Suprapubic skin (tissue), 4 donors: ENCODE results near the gene FAM111A. TPM values are rescaled to one million over a fixed set of nuclear protein-coding genes. Genes with fewer than 3 reads are reported as not detected.
"Not testable (repeated sequence)": the region's sequence is repeated elsewhere in the genome, so short reads cannot be mapped to it uniquely, and the experiment has no call there.

Experiments
- DNase-seq, 2 donors: peaks; one replicate each; pipeline ENCODE4 v3.0.0-alpha.2; 2019; ENCODE audit warnings: low spot score in 2 of 2
- H3K27ac ChIP-seq: fragments of 200-600 bp; sonication (generic); one replicate; pipeline ENCODE4 v1.5.1; 2019
- H3K27me3 ChIP-seq: fragments of 200-600 bp; sonication (generic); one replicate; pipeline ENCODE4 v1.5.1; 2019
- H3K36me3 ChIP-seq: fragments of 200-600 bp; sonication (generic); one replicate; pipeline ENCODE4 v1.5.1; 2019
- H3K4me1 ChIP-seq: fragments of 200-600 bp; sonication (generic); one replicate; pipeline ENCODE4 v1.5.1; 2019
- H3K4me3 ChIP-seq: fragments of 200-600 bp; sonication (generic); one replicate; pipeline ENCODE4 v1.5.1; 2019; ENCODE audit warnings: mild to moderate bottlenecking
- H3K9me3 ChIP-seq: fragments of 200-600 bp; sonication (generic); one replicate; pipeline ENCODE4 v1.5.1; 2019
- CTCF ChIP-seq, 2 donors: fragments of 200-600 bp in 1 of 2; fragments of 450-650 bp in 1 of 2; sonication (generic) in 1 of 2; IDR thresholded peaks; one replicate each; pipeline ENCODE4 v1.5.1; 2016 to 2019; ENCODE audit warnings: antibody characterized with exemption in 2 of 2, mild to moderate bottlenecking in 1 of 2, moderate library complexity in 1 of 2
- EP300 ChIP-seq: sonication (generic); formaldehyde crosslinking; IDR thresholded peaks from one replicate; pipeline ENCODE4 v1.6.1; 2017; ENCODE audit warnings: antibody characterized with exemption
- POLR2A ChIP-seq, 2 donors: fragments of 450-650 bp; IDR thresholded peaks; one replicate each; pipeline ENCODE4 v1.6.1; 2017; ENCODE audit warnings: antibody characterized with exemption in 2 of 2, mild to moderate bottlenecking in 2 of 2, moderate library complexity in 2 of 2
- POLR2AphosphoS5 ChIP-seq, 3 donors: sonication (generic); formaldehyde crosslinking; IDR thresholded peaks; one replicate each; pipeline ENCODE4 v1.6.1; 2017; ENCODE audit warnings: antibody characterized with exemption in 3 of 3
- WGBS: methylation state at CpG from one replicate; pipeline ENCODE4 v1.1.5; 2018; 5-methylcytosine and 5-hydroxymethylcytosine counted together
- total RNA-seq, 4 donors: library from RNA; depleted of rRNA; stranded (reverse); fragments of >200 nt; gene quantifications; one replicate each; pipeline ENCODE4 v1.1.0, GENCODE V29; 2016

The FAM111A gene
- total RNA-seq, 4 donors from 2014 or later, result 12.5 to 55.7 (median 21.6) TPM

- Histone ChIP-seq H3K36me3 (no peaks in the 10 kb centered on the region), H3K9me3 (peaks cover 4% of the 10 kb centered on the region), H3K4me3 (no peak overlapping the region), H3K27me3 (no peaks in the 10 kb centered on the region), H3K27ac (no peak overlapping the region), H3K4me1 (no peaks in the 10 kb centered on the region)
- DNase-seq, result no peak
- TF ChIP-seq POLR2AphosphoS5 (IDR thresholded peaks at IDR 0.05) (no peak), EP300 (no peak), CTCF (IDR thresholded peaks at IDR 0.05) (no peak), POLR2A (IDR thresholded peaks at IDR 0.05) (no peak)
- 100% methylated on average over 1 of the region's 1 CpG for WGBS
Observed at GRCh38 chr11:59115553-59115952, 27.1 kb upstream of the FAM111A start.

GRCh38 chr11:59117774-59118173 lies 24.9 kb upstream of the FAM111A start:
- Histone ChIP-seq H3K9me3 (peaks cover 4% of the 10 kb centered on the region), H3K27me3 (no peaks in the 10 kb centered on the region), H3K4me1 (no peaks in the 10 kb centered on the region), H3K4me3 (no peak overlapping the region), H3K36me3 (no peaks in the 10 kb centered on the region), H3K27ac (no peak overlapping the region)
- DNase-seq, result no peak
- 94% methylated on average over 2 of the region's 2 CpGs for WGBS
- TF ChIP-seq CTCF (IDR thresholded peaks at IDR 0.05) (no peak), POLR2AphosphoS5 (IDR thresholded peaks at IDR 0.05) (no peak), EP300 (no peak), POLR2A (IDR thresholded peaks at IDR 0.05) (no peak)

- no peaks in the 10 kb centered on the region for H3K4me1 ChIP-seq
- H3K4me3 ChIP-seq, result no peak overlapping the region
- DNase-seq, result no peak
- no peak overlapping the region for H3K27ac ChIP-seq
- peaks cover 4% of the 10 kb centered on the region for H3K9me3 ChIP-seq
- no peaks in the 10 kb centered on the region for H3K27me3 ChIP-seq
- TF ChIP-seq CTCF (IDR thresholded peaks at IDR 0.05) (no peak), EP300 (no peak), POLR2AphosphoS5 (IDR thresholded peaks at IDR 0.05) (no peak), POLR2A (IDR thresholded peaks at IDR 0.05) (no peak)
- H3K36me3 ChIP-seq, result no peaks in the 10 kb centered on the region
Observed at GRCh38 chr11:59119826-59120225, 22.8 kb upstream of the FAM111A start.

GRCh38 chr11:59135648-59136461 lies 6.8 kb upstream of the FAM111A start:
- DNase-seq, result peak; percentile 88 to 92
- H3K27me3 ChIP-seq, result no peaks in the 10 kb centered on the region

GRCh38 chr11:59136551-59136950 lies 6.1 kb upstream of the FAM111A start:
- peaks cover 26% of the 10 kb centered on the region for H3K36me3 ChIP-seq
- H3K4me3 ChIP-seq, H3K9me3 ChIP-seq, H3K4me1 ChIP-seq, DNase-seq, H3K27me3 ChIP-seq, H3K27ac ChIP-seq: not testable (repeated sequence)
- WGBS, result 87% methylated on average over 6 of the region's 6 CpGs

More at GRCh38 chr11:59135648-59136461, 6.8 kb upstream of the FAM111A start:
- H3K4me3 ChIP-seq, result no peak overlapping the region
- TF ChIP-seq EP300 (no peak), POLR2AphosphoS5 (IDR thresholded peaks at IDR 0.05) (no peak), POLR2A (IDR thresholded peaks at IDR 0.05) (no peak), CTCF (IDR thresholded peaks at IDR 0.05) (peak; percentile 70 to 98)
- H3K36me3 ChIP-seq, result peaks cover 32% of the 10 kb centered on the region
- 24% methylated on average over 11 of the region's 20 CpGs for WGBS
- no peaks in the 10 kb centered on the region for H3K4me1 ChIP-seq
- H3K9me3 ChIP-seq, result no peaks in the 10 kb centered on the region
- no peak overlapping the region for H3K27ac ChIP-seq
